HG03558 (cell line): ENCODE measurements around the gene AHCTF1.
"Not testable (repeated sequence)": the region's sequence is repeated elsewhere in the genome, so short reads cannot be mapped to it uniquely, and the experiment has no call there.

Experiments used
- ATAC-seq: cut with Tn5 transposase; IDR thresholded peaks from one replicate; pipeline ENCODE4 v1.9.1; 2021; ENCODE audit warnings: moderate number of reproducible peaks; ENCODE audit not compliant: unreplicated experiment; ENCODE audit errors: extremely low read depth

AHCTF1 gene

GRCh38 chr1:246840761-246841160 lies 91.0 kb downstream of the AHCTF1 start:
- not testable (repeated sequence) for ATAC-seq

DNA sequence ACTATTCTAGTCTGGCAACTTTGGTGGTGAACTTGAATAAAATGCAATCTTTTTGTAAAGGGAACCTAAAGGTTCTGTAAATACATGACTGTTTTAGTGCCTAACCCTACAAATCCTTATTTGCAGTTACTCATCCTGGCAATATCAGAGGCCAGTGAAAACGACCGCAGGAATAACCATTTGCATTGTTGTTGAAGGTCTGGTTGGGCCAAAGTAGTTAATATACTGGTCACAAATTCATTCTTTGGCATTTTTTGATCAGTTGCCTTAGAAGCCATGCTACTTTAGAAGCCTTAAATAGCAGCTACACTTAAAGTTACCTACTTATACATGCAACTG lies 93.7 kb downstream of the AHCTF1 start:
- ATAC-seq, result no peak

DNA sequence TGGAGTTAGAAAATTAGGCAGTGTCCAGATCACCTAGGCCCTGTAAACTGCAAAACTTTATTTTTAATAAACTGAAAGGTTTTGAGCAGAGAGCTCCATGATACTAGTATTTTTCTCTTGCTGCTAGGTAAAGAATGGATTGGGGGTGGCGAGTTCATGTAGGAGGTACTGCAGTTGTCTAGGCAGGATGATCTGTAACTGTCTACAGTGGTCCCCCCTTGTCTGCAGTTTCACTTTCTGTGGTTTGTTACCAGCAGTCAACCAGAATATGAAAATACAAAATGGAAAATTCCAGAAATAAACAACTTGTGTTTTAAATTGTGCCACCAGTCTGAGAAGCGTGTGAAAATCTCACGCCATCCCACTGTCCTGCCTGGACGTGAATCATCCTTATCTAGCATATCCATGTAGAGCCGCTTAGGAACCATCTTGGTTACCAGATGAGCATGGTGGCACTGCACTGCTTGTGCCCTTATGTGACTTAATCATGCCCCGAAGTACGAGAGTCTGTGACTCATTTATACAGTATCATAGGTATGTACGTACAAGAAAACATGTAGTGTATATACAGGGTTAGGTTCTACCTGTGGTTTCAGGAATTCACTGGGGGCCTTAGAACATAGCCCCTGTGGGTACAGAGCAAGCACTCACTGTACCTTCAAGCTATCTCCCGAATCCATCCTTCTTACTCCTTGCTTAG lies 94.2 kb downstream of the AHCTF1 start:
- no peak for ATAC-seq

DNA sequence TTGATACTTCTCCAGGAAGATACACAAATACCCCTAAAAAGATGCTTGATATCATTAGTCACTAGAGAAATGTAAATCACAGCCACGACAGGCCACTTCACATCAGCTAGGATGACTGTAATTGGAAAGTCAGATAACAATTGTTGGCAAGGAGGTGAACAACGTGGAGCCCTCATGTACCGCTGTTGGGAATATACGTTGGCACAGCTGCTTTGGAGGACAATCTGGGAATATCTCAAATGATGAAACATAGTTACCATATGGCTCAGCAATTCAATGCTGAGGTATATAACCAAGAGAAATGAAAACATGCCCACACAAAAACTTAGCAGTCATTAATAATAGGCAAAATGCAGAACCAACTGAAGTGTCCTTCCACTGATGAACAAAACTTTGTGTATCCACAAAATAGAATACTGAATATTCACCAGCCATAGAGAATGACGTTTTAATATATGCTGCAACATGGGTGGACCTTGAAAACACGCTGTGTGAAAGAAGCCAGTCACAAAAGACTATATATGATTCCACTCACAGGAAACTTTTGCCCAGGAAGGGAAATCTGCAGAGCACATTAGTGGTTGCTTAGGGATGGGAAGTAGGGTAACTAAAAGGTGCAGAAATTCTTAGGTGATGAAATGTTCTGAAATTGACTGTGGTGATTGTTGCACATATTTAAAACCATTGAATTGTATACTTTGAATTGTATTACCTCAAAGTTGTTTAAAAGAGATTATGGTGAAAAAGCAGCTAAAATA lies 95.4 kb downstream of the AHCTF1 start:
- ATAC-seq, result no peak

GRCh38 chr1:246831543-246831942 lies 100.2 kb downstream of the AHCTF1 start:
- no peak for ATAC-seq

GRCh38 chr1:246828818-246829217 lies 102.9 kb downstream of the AHCTF1 start:
- ATAC-seq, result no peak

- ATAC-seq, result no peak
Measured at GRCh38 chr1:246827396-246827795, 104.4 kb downstream of the AHCTF1 start.

DNA sequence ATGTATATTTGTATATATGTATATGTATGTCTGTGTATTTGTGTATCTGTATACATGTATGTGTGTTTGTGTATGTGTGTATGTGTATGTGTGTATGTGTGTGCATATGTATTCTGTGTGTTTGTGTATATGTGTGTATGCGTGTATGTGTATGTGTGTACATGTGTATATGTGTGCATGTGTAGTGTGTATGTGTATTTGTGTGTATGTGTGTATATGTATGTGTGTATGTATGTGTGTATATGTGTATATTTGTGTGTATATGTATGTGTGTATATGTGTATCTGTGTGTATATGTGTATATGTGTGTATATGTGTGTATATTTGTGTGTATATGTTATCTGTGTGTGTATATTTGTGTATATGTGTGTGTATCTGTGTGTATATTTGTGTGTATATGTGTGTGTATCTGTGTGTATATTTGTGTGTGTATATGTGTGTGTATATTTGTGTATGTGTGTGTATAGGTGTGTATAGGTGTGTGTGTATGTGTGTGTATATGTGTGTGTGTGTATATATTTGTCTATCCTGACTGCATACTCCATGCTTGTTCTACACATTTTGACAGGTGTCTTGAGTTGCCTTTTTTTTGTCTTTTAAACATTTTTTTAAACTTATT lies 106.1 kb downstream of the AHCTF1 start:
- ATAC-seq, result no peak

- ATAC-seq, result no peak
Measured at GRCh38 chr1:246824541-246824940, 107.2 kb downstream of the AHCTF1 start.

DNA sequence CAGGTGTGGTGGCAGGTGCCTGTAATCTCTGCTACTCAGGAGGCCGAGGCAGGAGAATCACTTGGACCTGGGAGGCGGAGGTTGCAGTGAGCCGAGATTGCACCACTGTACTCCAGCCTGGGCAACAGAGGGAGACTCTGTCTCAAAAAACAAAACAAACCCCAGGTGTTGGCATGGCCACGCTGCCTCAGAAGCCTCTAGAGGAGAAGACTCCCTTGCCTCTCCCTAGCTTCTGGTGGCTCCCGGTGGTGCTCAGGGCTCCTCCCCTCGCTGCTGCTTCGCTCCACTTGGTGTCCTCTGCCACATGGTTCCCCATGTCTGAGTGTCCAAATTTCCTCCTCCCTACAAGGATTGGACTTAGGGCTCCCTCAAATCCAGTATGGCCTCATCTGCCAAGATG lies 109.6 kb downstream of the AHCTF1 start:
- not testable (repeated sequence) for ATAC-seq

- no peak for ATAC-seq
Measured at GRCh38 chr1:246820666-246821065, 111.1 kb downstream of the AHCTF1 start.

GRCh38 chr1:246817778-246818177 lies 114.0 kb downstream of the AHCTF1 start:
- not testable (repeated sequence) for ATAC-seq

DNA sequence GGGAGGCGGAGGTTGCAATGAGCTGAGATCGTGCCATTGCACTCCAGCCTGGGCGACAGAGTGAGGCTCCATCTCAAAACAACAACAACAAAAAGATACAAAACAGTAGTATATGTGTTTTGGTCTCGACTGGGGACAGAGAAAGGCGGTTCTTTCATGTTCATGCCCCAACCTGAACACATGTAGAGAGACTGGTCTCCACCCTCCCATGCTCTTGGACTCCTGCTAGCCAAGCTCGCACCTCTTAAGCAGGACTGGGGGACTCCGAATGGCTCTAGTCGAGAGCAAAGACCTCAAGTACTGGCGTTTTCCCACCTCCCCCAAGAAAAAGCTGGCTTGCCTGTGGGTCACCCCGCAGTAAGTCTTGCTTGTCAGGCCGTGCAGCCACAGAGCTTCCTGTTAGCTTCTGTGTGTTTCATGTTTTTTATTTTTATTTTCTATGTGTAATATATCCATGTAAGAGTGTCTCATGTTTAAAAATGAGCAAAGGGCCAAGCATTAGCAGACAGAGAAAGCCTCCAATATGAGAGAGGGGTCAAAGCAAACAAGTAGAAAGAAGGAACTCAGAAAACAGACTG lies 116.0 kb downstream of the AHCTF1 start:
- no peak for ATAC-seq

DNA sequence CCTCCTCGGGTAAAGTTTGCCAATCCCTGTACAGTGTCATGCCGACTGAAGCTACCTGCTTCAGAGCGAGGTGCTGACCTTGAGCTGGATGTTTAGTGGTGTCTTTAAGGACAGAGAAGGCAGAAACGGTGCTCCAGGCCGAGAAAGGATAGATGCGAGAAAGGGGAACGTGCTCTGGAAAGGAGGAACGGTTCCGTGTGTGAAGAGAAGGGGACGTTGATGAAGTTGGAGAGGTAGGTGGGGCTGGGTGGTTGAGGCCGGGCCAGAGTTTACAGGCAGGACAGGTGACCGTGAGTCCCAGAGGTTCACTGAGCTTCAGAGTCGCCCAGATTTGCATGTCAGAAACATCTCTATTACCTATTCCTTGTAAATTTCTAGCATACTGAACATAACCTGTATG lies 116.9 kb downstream of the AHCTF1 start:
- ATAC-seq, result no peak

DNA sequence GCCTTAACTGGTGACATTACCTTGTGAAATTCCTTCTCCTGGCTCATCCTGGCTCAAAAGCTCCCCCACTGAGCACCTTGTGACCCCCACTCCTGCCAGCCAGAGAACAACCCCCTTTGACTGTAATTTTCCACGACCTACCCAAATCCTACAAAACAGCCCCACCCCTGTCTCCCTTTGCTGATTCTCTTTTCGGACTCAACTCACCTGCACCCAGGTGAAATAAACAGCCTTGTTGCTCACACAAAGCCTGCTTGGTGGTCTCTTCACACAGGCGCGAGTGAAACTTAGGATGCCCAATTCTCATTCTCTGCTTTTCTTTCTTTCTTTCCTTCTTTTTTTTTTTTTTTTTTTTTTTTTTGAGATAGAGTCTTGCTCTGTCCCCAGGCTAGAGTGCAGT lies 118.4 kb downstream of the AHCTF1 start:
- not testable (repeated sequence) for ATAC-seq

DNA sequence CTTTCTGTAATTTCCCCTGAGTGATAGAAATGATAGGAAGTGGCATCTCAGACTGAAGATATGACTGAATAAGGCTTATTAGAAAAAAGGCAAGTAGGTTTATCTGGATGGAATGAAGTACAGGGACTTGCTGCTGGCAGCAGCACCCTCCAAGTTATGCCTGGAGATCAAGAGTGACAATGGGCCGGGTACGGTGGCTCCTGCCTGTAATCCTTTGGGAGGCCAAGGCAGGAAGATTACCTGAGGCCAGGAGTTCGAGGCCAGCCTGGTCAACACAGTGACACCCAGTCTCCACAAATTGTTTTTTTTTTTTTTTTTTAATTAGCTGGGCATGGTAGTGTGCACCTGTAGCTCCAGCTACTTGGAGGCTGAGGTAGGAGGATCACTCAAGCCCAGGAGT lies 119.8 kb downstream of the AHCTF1 start:
- ATAC-seq, result no peak

- no peak for ATAC-seq
Measured at GRCh38 chr1:246809473-246809872, 122.3 kb downstream of the AHCTF1 start.

GRCh38 chr1:246805135-246805716 lies 126.5 kb downstream of the AHCTF1 start:
- ATAC-seq, result no peak

DNA sequence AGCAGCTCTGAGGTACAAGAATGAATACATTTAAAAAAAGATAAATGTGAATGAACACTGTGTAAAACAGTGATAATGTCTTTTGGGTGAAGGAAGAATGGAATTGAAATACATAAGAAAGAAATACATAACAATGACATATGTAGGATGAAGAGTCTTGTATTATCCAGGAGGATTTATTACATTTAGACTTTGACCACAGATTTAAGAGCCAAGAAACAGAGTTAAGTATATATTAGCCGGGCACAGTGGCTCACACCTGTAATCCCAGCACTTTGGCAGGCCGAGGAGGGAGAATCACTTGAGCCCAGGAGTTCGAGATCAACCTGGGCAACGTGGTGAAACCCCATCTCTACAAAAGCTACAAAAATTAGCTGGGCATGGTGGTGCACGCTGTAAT lies 127.9 kb downstream of the AHCTF1 start:
- ATAC-seq, result no peak

- no peak for ATAC-seq
Measured at GRCh38 chr1:246803373-246803772, 128.4 kb downstream of the AHCTF1 start.
